Prostate gland (tissue), 2 donors: ENCODE results near the gene LDLRAD4.

Experiments used
- POLR2A ChIP-seq: fragments of 450-650 bp; IDR thresholded peaks from one replicate; pipeline ENCODE4 v1.6.1; 2016; ENCODE audit warnings: antibody characterized with exemption, mild to moderate bottlenecking
- POLR2AphosphoS5 ChIP-seq: sonication (generic); formaldehyde crosslinking; IDR thresholded peaks from one replicate; pipeline ENCODE4 v1.6.1; 2017; ENCODE audit warnings: antibody characterized with exemption
- TF ChIP-seq, protein P1 (sequence below), 4 experiments: fragments of 200-600 bp in 2 of 4; fragments of 450-650 bp in 2 of 4; sonication (generic) in 2 of 4; IDR thresholded peaks; 1 replicate in 3 of 4; 2 replicates in 1 of 4; pipeline ENCODE4 v1.5.1; 2016 to 2019; ENCODE audit warnings: antibody characterized with exemption in 4 of 4, mild to moderate bottlenecking in 2 of 4, moderate library complexity in 2 of 4

DNA sequence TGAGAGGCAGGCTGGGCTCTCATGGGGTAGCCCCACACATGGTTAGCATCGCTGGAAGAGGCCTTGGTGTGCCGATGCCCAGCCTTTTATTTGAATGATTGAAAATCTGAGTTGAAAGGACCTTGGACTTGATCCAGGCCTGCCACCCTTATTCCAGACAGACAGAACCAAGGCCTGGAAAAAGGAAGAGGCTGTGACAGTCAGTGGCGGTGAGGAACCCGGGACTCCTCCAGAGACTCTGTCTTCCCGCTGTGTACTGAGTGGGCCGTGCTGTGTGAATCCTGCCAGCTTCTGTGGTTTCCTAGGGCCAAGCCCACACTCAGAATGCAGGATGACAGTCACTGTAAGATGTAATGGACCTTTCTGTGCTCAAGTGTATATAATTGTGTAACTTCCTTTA, 218.5 kb downstream of the LDLRAD4 start:
- TF ChIP-seq, protein P1, sequence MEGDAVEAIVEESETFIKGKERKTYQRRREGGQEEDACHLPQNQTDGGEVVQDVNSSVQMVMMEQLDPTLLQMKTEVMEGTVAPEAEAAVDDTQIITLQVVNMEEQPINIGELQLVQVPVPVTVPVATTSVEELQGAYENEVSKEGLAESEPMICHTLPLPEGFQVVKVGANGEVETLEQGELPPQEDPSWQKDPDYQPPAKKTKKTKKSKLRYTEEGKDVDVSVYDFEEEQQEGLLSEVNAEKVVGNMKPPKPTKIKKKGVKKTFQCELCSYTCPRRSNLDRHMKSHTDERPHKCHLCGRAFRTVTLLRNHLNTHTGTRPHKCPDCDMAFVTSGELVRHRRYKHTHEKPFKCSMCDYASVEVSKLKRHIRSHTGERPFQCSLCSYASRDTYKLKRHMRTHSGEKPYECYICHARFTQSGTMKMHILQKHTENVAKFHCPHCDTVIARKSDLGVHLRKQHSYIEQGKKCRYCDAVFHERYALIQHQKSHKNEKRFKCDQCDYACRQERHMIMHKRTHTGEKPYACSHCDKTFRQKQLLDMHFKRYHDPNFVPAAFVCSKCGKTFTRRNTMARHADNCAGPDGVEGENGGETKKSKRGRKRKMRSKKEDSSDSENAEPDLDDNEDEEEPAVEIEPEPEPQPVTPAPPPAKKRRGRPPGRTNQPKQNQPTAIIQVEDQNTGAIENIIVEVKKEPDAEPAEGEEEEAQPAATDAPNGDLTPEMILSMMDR (IDR thresholded peaks at IDR 0.05), result no peak
- TF ChIP-seq POLR2AphosphoS5, result no peak
- no peak for TF ChIP-seq POLR2A
